H9 (cell line): ENCODE results near the gene GRIA1. TPM values are rescaled to one million over a fixed set of nuclear protein-coding genes. Genes with fewer than 3 reads are reported as not detected.

ENCODE experiments used
- DNase-seq: peaks from one replicate; pipeline ENCODE4 v3.0.0-alpha.2; 2017
- H2AFZ ChIP-seq: one replicate; pipeline ENCODE4 v1.6.1; 2013; ENCODE audit warnings: mild to moderate bottlenecking, low read length, control low read depth, moderate library complexity
- H2AK5ac ChIP-seq: 2 replicates; pipeline ENCODE4 v1.6.1; 2013; ENCODE audit warnings: low read length, control low read depth, mixed read lengths; ENCODE audit not compliant: insufficient read length
- H2BK120ac ChIP-seq: one replicate; pipeline ENCODE4 v1.6.1; 2013; ENCODE audit warnings: low read depth, mild to moderate bottlenecking, low read length, control low read depth, inconsistent platforms; ENCODE audit not compliant: poor library complexity, severe bottlenecking
- H2BK12ac ChIP-seq: 2 replicates; pipeline ENCODE4 v1.6.1; 2013; ENCODE audit warnings: low read length, control low read depth, mixed read lengths, low read depth; ENCODE audit not compliant: insufficient read length
- H2BK15ac ChIP-seq: 2 replicates; pipeline ENCODE4 v1.6.1; 2013; ENCODE audit warnings: low read depth, low read length, control low read depth
- H2BK20ac ChIP-seq: one replicate; pipeline ENCODE4 v1.6.1; 2013; ENCODE audit warnings: low read depth, mild to moderate bottlenecking, low read length, control low read depth, inconsistent platforms; ENCODE audit not compliant: poor library complexity, severe bottlenecking
- H2BK5ac ChIP-seq: 2 replicates; pipeline ENCODE4 v1.6.1; 2013; ENCODE audit warnings: low read length, control low read depth, mixed read lengths; ENCODE audit not compliant: insufficient read length
- H3K14ac ChIP-seq: 2 replicates; pipeline ENCODE4 v1.6.1; 2013; ENCODE audit warnings: low read length, control low read depth; ENCODE audit not compliant: insufficient read depth
- H3K18ac ChIP-seq: 2 replicates; pipeline ENCODE4 v1.6.1; 2013; ENCODE audit warnings: low read depth, mild to moderate bottlenecking, mixed read lengths, low read length, control low read depth; ENCODE audit not compliant: insufficient read length
- H3K23ac ChIP-seq: 2 replicates; pipeline ENCODE4 v1.6.1; 2013; ENCODE audit warnings: low read length, control low read depth, mixed read lengths, low read depth; ENCODE audit not compliant: insufficient read length
- H3K23me2 ChIP-seq: 2 replicates; pipeline ENCODE4 v1.6.1; 2013; ENCODE audit warnings: low read depth, mild to moderate bottlenecking, mixed read lengths, low read length, control low read depth; ENCODE audit not compliant: insufficient read length, poor library complexity, severe bottlenecking
- H3K27ac ChIP-seq: 2 replicates; pipeline ENCODE4 v1.5.1; 2013; ENCODE audit warnings: low read length, control low read depth, mixed read lengths, low read depth; ENCODE audit not compliant: insufficient read length
- H3K27me3 ChIP-seq: 2 replicates; pipeline ENCODE4 v1.6.1; 2013; ENCODE audit warnings: low read length, control low read depth, inconsistent platforms; ENCODE audit not compliant: insufficient read depth
- H3K4ac ChIP-seq: 2 replicates; pipeline ENCODE4 v1.6.1; 2013; ENCODE audit warnings: low read depth, mild to moderate bottlenecking, control low read depth, inconsistent platforms, low read length, moderate library complexity
- H3K4me1 ChIP-seq: 2 replicates; pipeline ENCODE4 v1.6.1; 2013; ENCODE audit warnings: low read length, control low read depth, inconsistent platforms; ENCODE audit not compliant: insufficient read depth
- H3K4me2 ChIP-seq: 2 replicates; pipeline ENCODE4 v1.6.1; 2013; ENCODE audit warnings: low read length, control low read depth, mixed read lengths; ENCODE audit not compliant: insufficient read length, insufficient read depth
- H3K56ac ChIP-seq: 2 replicates; pipeline ENCODE4 v1.6.1; 2013; ENCODE audit warnings: low read depth, mild to moderate bottlenecking, mixed read lengths, low read length, control low read depth; ENCODE audit not compliant: insufficient read length
- H3K79me1 ChIP-seq: 2 replicates; pipeline ENCODE4 v1.6.1; 2013; ENCODE audit warnings: low read depth, mild to moderate bottlenecking, moderate library complexity, low read length, control low read depth, inconsistent platforms; ENCODE audit not compliant: insufficient read depth, poor library complexity, severe bottlenecking
- H3K79me2 ChIP-seq: 2 replicates; pipeline ENCODE4 v1.6.1; 2013; ENCODE audit warnings: low read length, control low read depth, inconsistent platforms; ENCODE audit not compliant: insufficient read depth
- H3K9ac ChIP-seq: 2 replicates; pipeline ENCODE4 v1.6.1; 2013; ENCODE audit warnings: low read length, control low read depth, mixed read lengths; ENCODE audit not compliant: insufficient read length; ENCODE audit errors: extremely low read depth
- H3K9me3 ChIP-seq: one replicate; pipeline ENCODE4 v1.6.1; 2013; ENCODE audit warnings: low read depth, low read length, inconsistent platforms; ENCODE audit not compliant: control insufficient read depth
- H3T11ph ChIP-seq: one replicate; pipeline ENCODE4 v1.6.1; 2013; ENCODE audit warnings: mild to moderate bottlenecking, low read length, control low read depth, inconsistent platforms
- H4K20me1 ChIP-seq: one replicate; pipeline ENCODE4 v1.6.1; 2013; ENCODE audit not compliant: control insufficient read depth, insufficient read length, insufficient read depth
- H4K5ac ChIP-seq: 2 replicates; pipeline ENCODE4 v1.6.1; 2013; ENCODE audit warnings: low read depth, mild to moderate bottlenecking, mixed read lengths, low read length, control low read depth; ENCODE audit not compliant: insufficient read length
- H4K8ac ChIP-seq: replicated peaks from 2 replicates; pipeline ENCODE4 v1.6.1; 2013; ENCODE audit warnings: low read length, control low read depth, mixed read lengths, low read depth; ENCODE audit not compliant: insufficient read length
- H4K91ac ChIP-seq: 2 replicates; pipeline ENCODE4 v1.6.1; 2013; ENCODE audit warnings: low read depth, mild to moderate bottlenecking, moderate library complexity, mixed read lengths, low read length, control low read depth; ENCODE audit not compliant: insufficient read length
- H3K27ac Mint-ChIP-seq, 3 experiments: 2 replicates in 2 of 3; 3 replicates in 1 of 3; pipeline ENCODE4 v1.8.0; 2020 to 2021; ENCODE audit warnings: mixed read lengths in 3 of 3, mild to moderate bottlenecking in 1 of 3, moderate library complexity in 1 of 3
- H3K27me3 Mint-ChIP-seq: 2 replicates; pipeline ENCODE4 v1.8.0; 2021; ENCODE audit warnings: low read depth, mild to moderate bottlenecking, moderate library complexity, mixed read lengths
- H3K36me3 Mint-ChIP-seq, 3 experiments: 2 replicates in 2 of 3; 3 replicates in 1 of 3; pipeline ENCODE4 v1.8.0; 2020 to 2021; ENCODE audit warnings: low read depth in 3 of 3, mixed read lengths in 3 of 3; ENCODE audit not compliant: insufficient read depth in 1 of 3
- H3K4me1 Mint-ChIP-seq, 2 experiments: 2 replicates each; pipeline ENCODE4 v1.8.0; 2020; ENCODE audit warnings: mixed read lengths in 2 of 2
- H3K4me3 Mint-ChIP-seq, 2 experiments: 2 replicates in 1 of 2; 3 replicates in 1 of 2; pipeline ENCODE4 v1.8.0; 2020 to 2021; ENCODE audit warnings: mild to moderate bottlenecking in 2 of 2, mixed read lengths in 2 of 2, moderate library complexity in 1 of 2
- H3K9me3 Mint-ChIP-seq, 2 experiments: 2 replicates in 1 of 2; 3 replicates in 1 of 2; pipeline ENCODE4 v1.8.0; 2020; ENCODE audit warnings: mild to moderate bottlenecking in 2 of 2, mixed read lengths in 2 of 2, moderate library complexity in 1 of 2
- whole genome bisulfite sequencing: extraction: QIAGEN DNeasy Blood & Tissue Kit; methylation state at CpG from one replicate; pipeline ENCODE4 v1.1.7; 2013; ENCODE audit warnings: missing lambda C conversion rate, low lambda C conversion rate, mixed read lengths; ENCODE audit not compliant: insufficient read length; ENCODE audit errors: extremely low coverage; 5-methylcytosine and 5-hydroxymethylcytosine counted together
- total RNA-seq: library from RNA; stranded (reverse); gene quantifications from 2 replicates; pipeline ENCODE4 v1.2.1, GENCODE V29; 2021
- TF ChIP-seq, protein P1 (sequence below): fragments of 200-600 bp; sonication (generic); conservative IDR thresholded peaks from 3 replicates; pipeline ENCODE4 v1.8.0; 2021; ENCODE audit warnings: antibody characterized with exemption, mild to moderate bottlenecking

The GRIA1 gene
- total RNA-seq, 1 experiment from 2014 or later: 0.52 TPM

DNA sequence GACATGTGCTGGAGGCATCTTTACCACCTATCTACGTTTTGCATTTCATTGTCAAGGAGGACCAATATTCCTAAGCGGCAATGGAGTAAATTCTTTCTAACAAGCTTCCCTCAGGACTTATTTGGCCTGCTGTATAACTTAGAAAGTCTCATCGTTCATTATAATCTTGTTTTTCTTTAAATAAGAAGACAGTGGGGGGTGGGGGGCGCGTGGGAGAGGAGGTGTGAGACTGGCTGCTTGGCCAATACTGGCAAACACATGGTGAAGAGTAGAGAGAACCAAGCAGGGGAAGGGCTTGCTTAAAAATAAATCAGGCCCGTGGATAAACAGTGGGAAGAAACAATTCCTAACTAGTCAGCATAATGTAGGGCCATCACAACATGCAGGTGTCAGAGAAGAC is 217.2 kb downstream of the GRIA1 start:
- no peak overlapping the region for H2BK15ac ChIP-seq
- no peak overlapping the region for H3K27ac Mint-ChIP-seq
- no peak overlapping the region for H3K14ac ChIP-seq
- WGBS: no CpG with 5 or more reads among the region's 6 CpGs
- no peak overlapping the region for H3K4ac ChIP-seq
- no peak overlapping the region for H3K23ac ChIP-seq
- no peak overlapping the region for H2BK120ac ChIP-seq
- H4K91ac ChIP-seq: no peak overlapping the region
- H3K27ac ChIP-seq: no peak overlapping the region
- H3K4me2 ChIP-seq: no peak overlapping the region
- H3T11ph ChIP-seq: no peak overlapping the region
- no peaks in the 10 kb centered on the region for H4K20me1 ChIP-seq
- no peak overlapping the region for H3K9ac ChIP-seq
- H4K8ac ChIP-seq: no peak overlapping the region
- no peak overlapping the region for H3K18ac ChIP-seq
- no peaks in the 10 kb centered on the region for H3K79me1 ChIP-seq
- no peaks in the 10 kb centered on the region for H3K23me2 ChIP-seq
- H3K4me1 Mint-ChIP-seq: peaks cover 2 to 4% of the 10 kb centered on the region in 2 experiments
- no peak overlapping the region for H2AFZ ChIP-seq
- DNase-seq: no peak
- no peaks in the 10 kb centered on the region for H3K27me3 Mint-ChIP-seq
- TF ChIP-seq, protein P1, sequence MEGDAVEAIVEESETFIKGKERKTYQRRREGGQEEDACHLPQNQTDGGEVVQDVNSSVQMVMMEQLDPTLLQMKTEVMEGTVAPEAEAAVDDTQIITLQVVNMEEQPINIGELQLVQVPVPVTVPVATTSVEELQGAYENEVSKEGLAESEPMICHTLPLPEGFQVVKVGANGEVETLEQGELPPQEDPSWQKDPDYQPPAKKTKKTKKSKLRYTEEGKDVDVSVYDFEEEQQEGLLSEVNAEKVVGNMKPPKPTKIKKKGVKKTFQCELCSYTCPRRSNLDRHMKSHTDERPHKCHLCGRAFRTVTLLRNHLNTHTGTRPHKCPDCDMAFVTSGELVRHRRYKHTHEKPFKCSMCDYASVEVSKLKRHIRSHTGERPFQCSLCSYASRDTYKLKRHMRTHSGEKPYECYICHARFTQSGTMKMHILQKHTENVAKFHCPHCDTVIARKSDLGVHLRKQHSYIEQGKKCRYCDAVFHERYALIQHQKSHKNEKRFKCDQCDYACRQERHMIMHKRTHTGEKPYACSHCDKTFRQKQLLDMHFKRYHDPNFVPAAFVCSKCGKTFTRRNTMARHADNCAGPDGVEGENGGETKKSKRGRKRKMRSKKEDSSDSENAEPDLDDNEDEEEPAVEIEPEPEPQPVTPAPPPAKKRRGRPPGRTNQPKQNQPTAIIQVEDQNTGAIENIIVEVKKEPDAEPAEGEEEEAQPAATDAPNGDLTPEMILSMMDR: no peak
- no peak overlapping the region for H2AK5ac ChIP-seq
- H3K27me3 ChIP-seq: no peaks in the 10 kb centered on the region
- no peaks in the 10 kb centered on the region for H3K9me3 Mint-ChIP-seq
- H3K36me3 Mint-ChIP-seq: no peaks in the 10 kb centered on the region; a peak in 1 of 7 replicates
- H3K9me3 ChIP-seq: no peaks in the 10 kb centered on the region
- no peak overlapping the region for H2BK5ac ChIP-seq
- no peak overlapping the region for H2BK20ac ChIP-seq
- no peak overlapping the region for H3K56ac ChIP-seq
- no peaks in the 10 kb centered on the region for H3K79me2 ChIP-seq
- no peak overlapping the region for H4K5ac ChIP-seq
- H3K4me1 ChIP-seq: no peaks in the 10 kb centered on the region; the same call in 1 of the 2 replicates
- no peak overlapping the region for H2BK12ac ChIP-seq
- no peak overlapping the region for H3K4me3 Mint-ChIP-seq
